Thyroid gland (tissue), 4 donors: ENCODE data around the gene H6PD.

Experiments used
- CTCF ChIP-seq, 6 experiments: fragments of 200-600 bp in 3 of 6; fragments of 450-650 bp in 3 of 6; sonication (generic) in 3 of 6; IDR thresholded peaks; one replicate each; pipeline ENCODE4 v1.5.1; 2016 to 2019; ENCODE audit warnings: antibody characterized with exemption in 6 of 6, mild to moderate bottlenecking in 2 of 6, inconsistent platforms in 1 of 6, moderate library complexity in 1 of 6
- POLR2A ChIP-seq, 2 donors: fragments of 450-650 bp; IDR thresholded peaks; one replicate each; pipeline ENCODE4 v1.6.1; 2017; ENCODE audit warnings: antibody characterized with exemption in 2 of 2, mild to moderate bottlenecking in 2 of 2, moderate library complexity in 1 of 2

- no peak for TF ChIP-seq CTCF (IDR thresholded peaks at IDR 0.05)
- TF ChIP-seq POLR2A (IDR thresholded peaks at IDR 0.05), result peak in 1 of 2 donors; percentile 58
These were observed 81.0 kb downstream of the H6PD start for GRCh38 chr1:9315411-9316079.
